ENCODE measurements around the gene P2RY8.
"Not testable (repeated sequence)": the region's sequence is repeated elsewhere in the genome, so short reads cannot be mapped to it uniquely, and the experiment has no call there.

Gene P2RY8

GRCh38 chrX:1542994-1543725 lies 6.2 kb upstream of the P2RY8 start:
- no peak for DNase-seq

GRCh38 chrX:1539146-1539545 lies 2.2 kb upstream of the P2RY8 start:
- not testable (repeated sequence) for DNase-seq

GRCh38 chrX:1537716-1538090 lies 718 bp upstream of the P2RY8 start:
- DNase-seq: not testable (repeated sequence)

GRCh38 chrX:1536712-1537030 lies 314 bp downstream of the P2RY8 start:
- no peak for DNase-seq

- DNase-seq: peak; percentile 81
Measured at GRCh38 chrX:1535241-1536041, 1.5 kb downstream of the P2RY8 start.

GRCh38 chrX:1534301-1535168 lies 2.5 kb downstream of the P2RY8 start:
- DNase-seq: peak; percentile 59

- DNase-seq: no peak
Measured at GRCh38 chrX:1533058-1533457, 3.9 kb downstream of the P2RY8 start.

GRCh38 chrX:1531096-1531890 lies 5.7 kb downstream of the P2RY8 start:
- peak; percentile 54 for DNase-seq

GRCh38 chrX:1529756-1530155 lies 7.2 kb downstream of the P2RY8 start:
- peak; percentile 39 for DNase-seq

GRCh38 chrX:1529328-1529727 lies 7.7 kb downstream of the P2RY8 start:
- DNase-seq: peak; percentile 51

GRCh38 chrX:1528884-1529203 lies 8.1 kb downstream of the P2RY8 start:
- no peak for DNase-seq

GRCh38 chrX:1528186-1528883 lies 8.7 kb downstream of the P2RY8 start:
- peak; percentile 84 for DNase-seq

- no peak for DNase-seq
Measured at GRCh38 chrX:1527457-1527856, 9.5 kb downstream of the P2RY8 start.

GRCh38 chrX:1526565-1526964 lies 10.4 kb downstream of the P2RY8 start:
- no peak for DNase-seq

GRCh38 chrX:1525583-1526355 lies 11.2 kb downstream of the P2RY8 start:
- DNase-seq: no peak

GRCh38 chrX:1524874-1525582 lies 12.0 kb downstream of the P2RY8 start:
- no peak for DNase-seq

GRCh38 chrX:1522905-1523304 lies 14.1 kb downstream of the P2RY8 start:
- not testable (repeated sequence) for DNase-seq

- DNase-seq: peak; percentile 80
Measured at GRCh38 chrX:1521459-1521956, 15.5 kb downstream of the P2RY8 start.

- DNase-seq: no peak
Measured at GRCh38 chrX:1520350-1520749, 16.6 kb downstream of the P2RY8 start.

GRCh38 chrX:1519022-1519497 lies 17.9 kb downstream of the P2RY8 start:
- DNase-seq: no peak

Data from activated CD4-positive, alpha-beta T cell treated with anti-CD3 and anti-CD28 coated beads, Interleukin-10, Interleukin-2, amounts not matched to agents 100 ng/mL and 50 ng/mL, durations not matched to agents 16 hours and 8 hours (primary cell).